Tibial nerve (tissue), 4 donors: ENCODE measurements around the gene OCA2. TPM values are rescaled to one million over a fixed set of nuclear protein-coding genes. Genes with fewer than 3 reads are reported as not detected.

ENCODE experiments used
- DNase-seq, 2 donors: peaks; one replicate each; pipeline ENCODE4 v3.0.0-alpha.2; 2019; ENCODE audit warnings: low spot score in 2 of 2
- H3K27ac ChIP-seq, 4 donors: fragments of 200-600 bp; sonication (generic) in 3 of 4; one replicate each; pipeline ENCODE4 v1.5.1; 2017 to 2019; ENCODE audit warnings: mild to moderate bottlenecking in 1 of 4
- H3K27me3 ChIP-seq, 2 donors: fragments of 200-600 bp; sonication (generic) in 1 of 2; one replicate each; pipeline versions ENCODE4 v1.5.1 to v1.6.0; 2017 to 2019
- H3K36me3 ChIP-seq, 3 donors: fragments of 200-600 bp; sonication (generic); one replicate each; pipeline ENCODE4 v1.5.1; 2018 to 2019
- H3K4me1 ChIP-seq, 4 donors: fragments of 200-600 bp; sonication (generic) in 3 of 4; one replicate each; pipeline ENCODE4 v1.5.1; 2017 to 2019
- H3K4me3 ChIP-seq, 4 donors: fragments of 200-600 bp; sonication (generic) in 3 of 4; one replicate each; pipeline ENCODE4 v1.5.1; 2017 to 2019; ENCODE audit warnings: mild to moderate bottlenecking in 1 of 4, moderate library complexity in 1 of 4
- H3K9me3 ChIP-seq, 4 donors: fragments of 200-600 bp; sonication (generic) in 3 of 4; one replicate each; pipeline ENCODE4 v1.5.1; 2017 to 2019
- CTCF ChIP-seq, 5 experiments: fragments of 200-600 bp in 3 of 5; fragments of 450-650 bp in 2 of 5; sonication (generic) in 3 of 5; IDR thresholded peaks; one replicate each; pipeline ENCODE4 v1.5.1; 2016 to 2019; ENCODE audit warnings: antibody characterized with exemption in 5 of 5, mild to moderate bottlenecking in 3 of 5, moderate library complexity in 2 of 5
- EP300 ChIP-seq, 2 donors: sonication (generic); formaldehyde crosslinking; IDR thresholded peaks; one replicate each; pipeline ENCODE4 v1.6.1; 2017; ENCODE audit warnings: antibody characterized with exemption in 2 of 2, mild to moderate bottlenecking in 1 of 2
- POLR2A ChIP-seq, 2 donors: fragments of 450-650 bp; IDR thresholded peaks; one replicate each; pipeline ENCODE4 v1.6.1; 2017; ENCODE audit warnings: antibody characterized with exemption in 2 of 2, mild to moderate bottlenecking in 2 of 2, moderate library complexity in 2 of 2
- WGBS, 2 donors: methylation state at CpG; one replicate each; pipeline ENCODE4 v1.1.5; 2018; 5-methylcytosine and 5-hydroxymethylcytosine counted together
- total RNA-seq, 4 donors: library from RNA; depleted of rRNA; stranded (reverse); fragments of >200 nt; gene quantifications; one replicate each; pipeline ENCODE4 v1.1.0, GENCODE V29; 2016

Gene OCA2
- total RNA-seq, 4 donors from 2014 or later: 2.7 to 19.7 (median 6.5) TPM; not detected in 1

DNA sequence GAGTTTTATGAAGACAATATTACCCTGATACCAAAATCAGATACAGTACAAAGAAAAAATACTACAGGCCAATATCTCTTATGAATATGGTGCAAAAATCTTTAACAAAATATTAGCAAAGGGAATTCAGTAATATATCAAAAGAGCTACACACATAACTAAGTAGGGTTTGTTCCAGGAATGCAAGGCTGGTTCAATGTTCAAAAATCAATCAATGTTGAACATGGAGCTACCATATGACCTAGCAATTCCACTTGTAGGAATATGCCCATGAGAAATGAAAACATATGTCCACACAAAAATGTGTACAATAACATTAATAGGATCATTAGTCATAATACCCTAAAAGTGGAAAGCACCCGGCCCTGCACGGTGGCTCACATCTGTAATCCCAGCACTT lies 7.8 kb downstream of the OCA2 start:
- H3K9me3 ChIP-seq: peaks cover 0 to 40% (median 4%) of the 10 kb centered on the region in 4 donors
- no peak overlapping the region for H3K27ac ChIP-seq
- H3K36me3 ChIP-seq: no peaks in the 10 kb centered on the region
- H3K4me3 ChIP-seq: no peak overlapping the region
- peaks cover 0 to 37% of the 10 kb centered on the region in 2 donors for H3K27me3 ChIP-seq
- 93 to 100% methylated on average over 2 of the region's 2 CpGs for WGBS, 2 donors
- peaks cover 0 to 22% (median 12%) of the 10 kb centered on the region in 4 donors for H3K4me1 ChIP-seq
- TF ChIP-seq POLR2A (IDR thresholded peaks at IDR 0.05) (no peak), EP300 (IDR thresholded peaks at IDR 0.05) (no peak), CTCF (IDR thresholded peaks at IDR 0.05) (no peak)
- DNase-seq: no peak

DNA sequence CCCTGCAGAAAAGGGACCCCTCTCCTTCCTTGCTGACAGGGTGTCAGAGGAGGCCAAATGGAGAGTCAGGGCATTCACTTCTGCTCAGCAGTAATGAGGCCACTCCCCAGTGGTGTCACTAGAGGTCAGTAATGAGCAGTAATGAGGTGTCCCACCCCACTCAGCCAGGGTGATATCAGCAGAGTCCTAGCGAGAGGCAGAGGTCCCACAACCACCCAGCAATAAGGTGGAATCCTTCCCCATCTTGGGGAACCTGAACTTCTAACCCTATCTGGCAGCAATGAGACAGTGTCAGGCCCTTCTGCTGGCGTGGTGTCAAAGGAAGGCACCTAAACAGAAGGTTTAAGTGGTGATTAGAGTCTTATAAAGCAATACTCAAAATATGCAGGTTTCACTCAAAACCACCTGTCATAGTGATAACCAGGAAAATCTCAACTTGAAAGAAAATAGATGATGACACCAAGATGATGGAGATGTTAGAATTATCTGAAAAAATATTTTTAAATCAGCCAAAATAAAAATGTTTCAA lies 12.9 kb downstream of the OCA2 start:
- TF ChIP-seq POLR2A (IDR thresholded peaks at IDR 0.05): no peak
- TF ChIP-seq EP300 (IDR thresholded peaks at IDR 0.05): no peak
- TF ChIP-seq CTCF (IDR thresholded peaks at IDR 0.05): peak in 4 of 5 experiments; percentile 21 to 58 (median 32)
- DNase-seq: peak in 1 of 2 donors; percentile 32

DNA sequence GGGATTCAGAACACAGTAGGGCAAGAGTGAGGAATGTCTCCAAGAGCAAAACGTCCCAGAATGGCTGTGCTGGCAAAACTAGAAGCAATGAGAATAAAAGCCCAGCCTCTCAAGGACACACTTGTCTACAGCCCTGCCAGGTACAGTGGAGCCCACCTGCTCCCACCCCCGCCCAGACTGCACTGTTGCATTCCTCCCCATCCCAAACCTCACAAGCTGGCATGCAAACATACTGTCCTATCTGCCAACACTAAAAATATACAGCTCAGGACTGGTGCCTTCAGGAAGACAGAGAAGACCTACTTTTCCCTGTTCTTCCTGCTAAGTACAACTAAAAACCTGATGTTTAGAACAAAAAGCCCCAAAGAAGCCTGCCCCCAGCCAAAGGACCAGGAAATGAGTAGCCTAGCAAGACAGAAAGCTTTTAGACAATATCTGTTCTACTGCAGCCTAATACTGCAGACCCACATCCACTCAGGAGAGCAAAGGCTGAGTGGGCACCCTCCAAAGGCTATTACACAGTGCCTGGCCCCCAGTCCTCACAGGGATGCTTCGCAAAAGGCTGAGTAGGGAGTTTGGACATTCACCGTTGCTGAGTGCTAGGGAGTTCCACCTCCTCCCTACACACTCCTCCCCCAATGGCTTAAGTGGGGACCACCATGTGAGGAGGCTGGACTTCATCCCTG lies 13.5 kb downstream of the OCA2 start:
- 69 to 73% methylated on average over 4 of the region's 4 CpGs for WGBS, 2 donors
- Histone ChIP-seq H3K9me3 (peaks cover 0 to 30% (median 0%) of the 10 kb centered on the region in 4 donors), H3K4me3 (no peak overlapping the region), H3K4me1 (no peaks in the 10 kb centered on the region), H3K36me3 (no peaks in the 10 kb centered on the region), H3K27me3 (no peaks in the 10 kb centered on the region), H3K27ac (no peak overlapping the region)
- TF ChIP-seq POLR2A (IDR thresholded peaks at IDR 0.05) (no peak), CTCF (IDR thresholded peaks at IDR 0.05) (no peak), EP300 (IDR thresholded peaks at IDR 0.05) (no peak)
- no peak for DNase-seq

More for the DNA sequence above, 12.9 kb downstream of the OCA2 start:
- Histone ChIP-seq H3K4me1 (no peaks in the 10 kb centered on the region), H3K27ac (no peak overlapping the region), H3K4me3 (no peak overlapping the region), H3K9me3 (peaks cover 0 to 36% (median 2%) of the 10 kb centered on the region in 4 donors), H3K27me3 (no peaks in the 10 kb centered on the region), H3K36me3 (no peaks in the 10 kb centered on the region)
- 13 to 38% methylated on average over 2 of the region's 2 CpGs for WGBS, 2 donors

DNA sequence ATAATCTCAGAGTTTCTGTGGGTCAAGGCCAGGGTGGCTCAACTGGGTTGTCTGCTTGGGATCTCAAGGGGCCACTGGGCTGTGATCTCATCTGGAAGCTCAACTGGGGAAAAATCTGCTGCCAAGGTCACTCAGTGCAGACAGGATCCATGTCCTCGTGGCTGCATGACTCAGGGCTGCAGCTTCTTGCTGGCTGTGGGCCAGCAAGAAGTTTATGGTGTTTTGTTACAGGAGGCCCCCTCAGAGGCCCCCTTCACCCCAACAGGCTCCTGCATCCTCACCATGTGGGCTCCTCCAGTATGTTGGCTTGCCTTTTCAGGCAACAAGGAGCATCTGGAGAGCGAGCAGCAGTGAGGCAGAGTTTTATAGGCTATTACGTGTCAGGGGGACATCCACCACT lies 14.6 kb downstream of the OCA2 start:
- DNase-seq: no peak
- Histone ChIP-seq H3K4me3 (no peak overlapping the region), H3K9me3 (peaks cover 0 to 22% (median 0%) of the 10 kb centered on the region in 4 donors), H3K36me3 (no peaks in the 10 kb centered on the region), H3K27me3 (no peaks in the 10 kb centered on the region), H3K27ac (no peak overlapping the region), H3K4me1 (no peaks in the 10 kb centered on the region)
- TF ChIP-seq EP300 (IDR thresholded peaks at IDR 0.05) (no peak), CTCF (IDR thresholded peaks at IDR 0.05) (no peak), POLR2A (IDR thresholded peaks at IDR 0.05) (no peak)
- 55% methylated on average over 3 of the region's 3 CpGs; no CpG with 5 or more reads in 1 of the 2 donors for WGBS, 2 donors
